Measurements from ENCODE around the gene PSMA8.
"Not testable (repeated sequence)": the region's sequence is repeated elsewhere in the genome, so short reads cannot be mapped to it uniquely, and the experiment has no call there.

Gene PSMA8

DNA sequence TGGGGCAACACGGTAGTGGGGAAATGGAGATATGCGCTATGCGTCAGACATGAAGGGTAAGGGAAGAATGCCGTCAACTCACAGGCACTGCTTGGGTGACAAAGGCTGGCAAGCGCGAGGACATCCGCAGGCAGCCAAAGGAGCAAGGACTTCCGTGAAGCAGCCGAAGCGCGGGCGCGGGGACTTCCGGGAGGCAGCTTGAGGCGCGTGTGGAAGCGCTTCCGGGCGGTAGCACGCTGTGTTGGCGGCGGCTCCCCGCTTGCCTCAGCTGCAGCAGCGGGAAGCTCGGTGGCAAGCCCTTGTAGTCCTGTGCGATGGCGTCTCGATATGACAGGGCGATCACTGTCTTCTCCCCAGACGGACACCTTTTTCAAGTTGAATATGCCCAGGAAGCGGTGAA is at the start of gene PSMA8:
TSS of gene PSMA8 (plus strand) at position 218 of the 400 bp plus-strand sequence. CDS start at position 315, 97 bp downstream.
- no peak for DNase-seq

DNA sequence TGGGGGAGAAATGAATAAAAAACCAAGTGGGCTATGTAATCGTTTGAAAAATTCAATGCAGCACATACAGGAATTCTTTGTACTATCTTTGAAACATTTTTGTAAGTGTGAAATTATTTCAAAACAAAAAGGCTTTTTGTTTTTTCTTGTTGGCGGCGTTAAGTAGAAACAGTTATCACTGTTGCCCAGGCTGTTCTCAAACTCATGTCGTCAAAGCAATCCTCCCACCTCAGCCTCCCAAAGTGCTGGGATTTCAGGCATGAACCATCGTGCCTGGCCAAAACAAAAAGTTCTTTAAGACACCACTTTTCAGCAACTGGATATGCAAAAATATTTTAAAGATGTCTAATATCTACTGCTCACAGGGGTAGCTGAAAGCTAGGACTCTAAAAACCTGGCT is 48.6 kb upstream of the PSMA8 start:
- DNase-seq = no peak

- DNase-seq = no peak
These were observed 46.7 kb upstream of the PSMA8 start for GRCh38 chr18:26086959-26087358.

GRCh38 chr18:26088487-26088886 is 45.2 kb upstream of the PSMA8 start:
- no peak for DNase-seq

- no peak for DNase-seq
These were observed 44.2 kb upstream of the PSMA8 start for GRCh38 chr18:26089293-26090129.

DNA sequence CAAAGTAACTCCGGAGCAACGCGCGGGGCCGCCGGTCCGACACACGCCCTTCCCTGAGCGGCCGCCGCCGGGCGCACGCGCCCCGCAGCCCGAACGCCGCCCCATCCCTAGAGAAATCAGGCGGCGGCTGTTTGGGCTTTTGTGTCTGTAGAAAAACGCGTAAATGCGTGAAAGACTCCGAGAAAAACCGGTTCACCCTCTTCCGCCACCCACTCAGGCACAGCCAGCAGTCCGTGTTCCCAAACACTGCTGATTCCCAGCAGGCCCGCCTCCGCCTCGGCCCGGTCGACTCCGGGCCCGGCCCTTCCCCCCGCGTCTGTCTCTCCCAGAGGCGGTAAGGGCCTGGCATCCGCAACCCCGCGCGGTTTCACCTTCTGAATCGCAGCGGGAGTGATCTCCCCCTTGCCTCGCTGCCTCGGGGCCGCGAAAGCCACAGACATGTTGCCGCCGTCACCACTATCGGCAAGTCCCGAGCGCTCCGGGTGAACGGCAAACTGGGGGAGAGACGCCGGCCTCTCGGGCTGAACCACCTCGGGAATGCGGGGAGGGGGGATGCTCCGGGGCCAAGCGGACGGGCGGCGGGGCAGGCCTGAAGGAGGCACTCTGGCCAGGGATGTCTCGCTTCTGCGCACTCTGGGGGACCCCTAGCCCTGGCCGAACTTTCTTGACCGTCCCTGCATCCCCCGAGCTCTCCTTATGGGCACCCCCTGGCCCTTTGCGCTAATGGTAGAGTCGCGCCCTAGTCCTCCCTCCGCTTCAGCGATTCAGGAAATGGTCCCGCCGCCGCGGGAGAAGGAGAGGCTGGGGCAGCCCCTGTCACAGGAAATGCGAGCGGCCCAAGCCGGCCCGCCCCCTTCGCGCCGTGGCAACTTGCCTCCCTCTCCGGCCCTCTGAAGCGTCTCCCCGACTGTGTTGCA is 43.3 kb upstream of the PSMA8 start, which contains the start of gene SS18:
TSS of gene SS18 (minus strand) at position 484 of the 917 bp plus-strand sequence. CDS start at position 440, 44 bp downstream.
- DNase-seq = peak; percentile 83

DNA sequence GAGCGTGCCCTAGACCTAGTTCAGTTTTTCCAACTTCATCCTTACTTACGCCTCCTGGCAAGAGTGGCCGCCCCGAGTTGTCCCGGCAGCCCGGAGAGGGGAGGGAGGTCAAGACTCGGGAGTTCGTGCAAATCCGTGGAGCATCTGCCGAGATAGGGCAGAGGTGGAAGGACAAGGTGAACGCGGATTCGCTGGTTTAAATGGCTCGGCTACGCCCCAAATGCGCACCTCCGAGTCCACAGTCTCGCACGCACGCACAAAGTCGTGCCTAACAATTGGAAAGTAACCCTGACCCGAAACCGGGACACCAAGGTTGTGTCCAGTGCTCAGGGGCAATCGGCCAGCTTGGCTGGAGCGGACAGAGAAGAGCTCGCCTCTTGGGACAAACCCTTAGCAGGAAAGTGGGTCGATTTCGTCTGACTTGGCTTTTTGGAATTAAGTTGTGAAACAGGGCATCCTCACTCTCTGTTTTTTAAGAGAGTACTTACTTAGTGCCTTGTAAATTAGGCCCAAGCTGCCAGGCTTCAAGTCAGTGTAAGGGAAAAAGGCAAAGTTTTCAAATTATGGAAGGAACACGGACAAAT is 42.5 kb upstream of the PSMA8 start:
- peak; percentile 40 for DNase-seq

DNA sequence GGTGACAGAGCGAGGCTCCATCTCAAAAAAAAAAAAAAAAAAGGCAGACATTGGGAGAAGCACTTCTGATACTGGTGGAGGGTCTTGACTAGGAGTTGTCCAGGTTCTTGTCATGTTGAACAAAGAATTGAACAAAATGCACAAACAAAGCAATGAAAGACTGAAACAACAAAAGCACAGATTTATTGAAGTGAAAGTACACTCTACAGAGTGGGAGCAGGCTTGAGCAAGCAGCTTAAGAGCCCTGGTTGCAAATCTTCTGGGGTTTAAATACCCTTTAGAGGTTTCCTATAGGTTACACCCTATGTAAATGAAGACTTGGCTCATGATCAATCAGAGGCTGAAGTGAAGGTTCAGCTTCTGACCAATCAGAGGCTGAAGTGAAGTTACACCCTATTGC is 36.8 kb upstream of the PSMA8 start:
- DNase-seq = no peak

DNA sequence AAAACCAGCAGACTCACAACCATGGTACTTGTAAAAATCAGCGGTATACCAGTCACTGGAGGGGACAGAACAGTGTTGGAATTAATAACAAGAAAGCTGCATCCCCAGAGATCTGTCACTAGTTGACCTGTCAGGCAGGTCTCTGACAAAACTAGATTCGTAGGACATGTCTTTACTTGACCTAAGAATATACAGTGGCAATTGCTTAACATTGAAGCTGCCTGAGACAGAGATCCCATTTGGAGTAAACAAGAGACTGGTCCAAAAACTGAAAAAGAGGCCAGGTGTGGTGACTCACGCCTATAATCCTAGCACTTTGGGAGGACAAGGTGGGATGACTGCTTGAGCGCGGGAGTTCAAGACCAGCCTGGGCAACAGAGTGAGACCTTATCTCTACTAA is 36.1 kb upstream of the PSMA8 start:
- DNase-seq = no peak

DNA sequence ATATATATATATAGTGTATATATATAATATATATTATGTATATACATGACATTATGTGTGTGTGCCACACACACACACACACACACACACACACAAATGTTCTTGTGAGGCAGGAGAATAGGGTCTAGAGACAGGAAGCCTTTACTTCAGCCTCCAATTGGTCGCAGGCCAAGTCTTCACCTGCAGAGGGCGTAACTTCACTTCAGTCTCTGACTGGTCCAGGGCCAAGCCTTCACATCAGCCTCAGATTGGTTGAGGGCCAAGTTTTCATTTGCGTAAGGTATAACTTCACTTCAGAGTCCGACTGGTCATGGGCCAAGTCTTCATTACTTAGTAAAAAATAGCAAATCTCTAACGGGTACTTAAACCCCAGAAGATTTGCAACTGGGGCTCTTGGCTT is 30.1 kb upstream of the PSMA8 start:
- no peak for DNase-seq

DNA sequence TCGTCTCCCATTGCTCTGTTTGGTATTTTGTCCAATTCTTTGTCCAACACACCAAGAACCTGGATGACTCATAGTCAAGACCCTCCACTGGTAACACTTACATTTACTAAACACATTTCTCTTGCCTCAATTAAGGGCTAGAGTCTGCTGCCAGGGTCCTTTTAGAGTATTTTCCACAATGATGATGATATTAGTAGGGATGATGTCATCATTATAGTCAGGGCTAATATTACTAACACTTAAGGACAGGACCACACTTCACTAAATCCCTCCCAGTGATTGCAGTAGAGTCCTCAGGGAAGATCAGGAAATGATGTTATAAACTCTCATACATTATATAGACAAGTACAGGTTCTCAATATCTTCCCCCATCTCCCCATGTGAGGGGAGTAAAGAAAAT is 29.6 kb upstream of the PSMA8 start:
- DNase-seq = no peak

DNA sequence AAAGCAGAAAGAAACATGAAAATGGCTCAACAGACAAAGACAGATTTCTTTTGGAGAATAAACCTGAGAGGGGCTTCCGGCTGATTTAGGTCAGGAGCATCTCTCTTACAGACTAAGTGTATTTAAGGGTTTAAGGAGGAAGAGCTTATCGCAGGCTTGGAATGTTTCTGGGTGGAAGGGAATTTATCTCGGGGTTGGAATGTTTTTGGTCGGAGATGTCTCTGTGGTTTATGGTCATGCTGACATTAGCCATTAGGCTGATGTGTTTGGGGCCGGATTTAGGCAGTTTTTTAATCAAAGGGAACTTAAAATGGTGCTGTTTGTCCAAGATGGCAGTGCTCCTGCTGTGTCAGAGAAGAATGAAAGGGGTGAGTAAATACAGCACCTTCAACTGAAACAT is 14.4 kb upstream of the PSMA8 start:
- no peak for DNase-seq

GRCh38 chr18:26121476-26121875 is 12.2 kb upstream of the PSMA8 start:
- DNase-seq = no peak

DNA sequence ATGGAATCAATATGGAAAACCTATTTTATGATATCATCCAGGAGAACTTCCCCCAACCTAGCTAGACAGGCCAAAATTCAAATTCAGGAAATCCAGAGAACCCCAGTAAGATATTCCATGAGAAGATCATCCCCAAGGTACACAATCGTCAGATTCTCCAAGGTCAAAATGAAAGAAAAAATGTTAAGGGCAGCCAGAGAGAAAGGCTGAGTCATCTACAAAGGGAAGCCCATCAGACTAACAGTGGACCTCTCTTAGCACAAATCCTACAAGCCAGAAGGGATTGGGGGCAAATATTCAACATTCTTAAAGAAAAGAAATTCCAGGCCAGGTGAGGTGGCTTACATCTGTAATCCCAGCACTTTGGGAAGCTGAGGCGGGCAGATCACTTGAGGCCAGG is 11.7 kb upstream of the PSMA8 start:
- not testable (repeated sequence) for DNase-seq

DNA sequence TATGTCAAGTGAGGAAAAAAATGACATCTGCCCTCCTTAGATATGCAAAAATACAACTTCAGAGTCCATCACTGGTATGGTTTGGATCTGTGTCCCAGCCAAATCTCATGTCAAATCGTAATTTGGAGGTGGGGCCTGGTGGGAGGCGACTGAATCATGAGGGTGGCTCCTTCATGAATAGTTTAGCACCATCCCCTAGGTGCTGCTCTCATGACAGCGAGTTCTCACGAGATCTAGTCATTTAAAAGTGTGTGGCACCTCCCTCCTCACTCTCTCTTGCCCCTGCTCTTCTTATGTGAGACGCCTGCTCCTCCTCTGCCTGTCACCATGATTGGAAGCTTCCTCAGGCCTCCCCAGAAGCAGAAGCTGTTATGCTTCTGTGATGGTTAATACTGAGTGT is 5.9 kb upstream of the PSMA8 start:
- no peak for DNase-seq

- DNase-seq = not testable (repeated sequence)
These were observed 5.5 kb upstream of the PSMA8 start for GRCh38 chr18:26128192-26128591.

DNA sequence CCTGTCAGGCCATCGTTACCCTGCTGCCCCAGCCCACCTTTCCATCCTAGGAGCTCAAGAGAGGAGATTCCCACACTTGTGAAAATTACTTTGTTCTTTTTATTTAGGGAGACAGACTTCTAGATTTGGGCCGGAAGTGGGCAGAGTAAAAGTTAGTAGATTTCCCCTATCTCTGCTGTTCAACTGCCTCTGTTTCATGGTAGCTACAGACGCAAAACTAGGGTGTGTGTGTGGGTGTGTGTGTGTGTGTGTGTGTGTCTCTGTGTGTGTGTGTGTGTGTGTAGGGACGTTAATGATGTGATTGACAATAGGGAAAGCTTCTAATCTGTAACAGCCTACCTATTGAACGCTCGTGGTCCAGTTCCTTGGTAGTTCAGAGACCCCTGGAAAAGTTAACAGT is 438 bp downstream of the PSMA8 start:
- no peak for DNase-seq

DNA sequence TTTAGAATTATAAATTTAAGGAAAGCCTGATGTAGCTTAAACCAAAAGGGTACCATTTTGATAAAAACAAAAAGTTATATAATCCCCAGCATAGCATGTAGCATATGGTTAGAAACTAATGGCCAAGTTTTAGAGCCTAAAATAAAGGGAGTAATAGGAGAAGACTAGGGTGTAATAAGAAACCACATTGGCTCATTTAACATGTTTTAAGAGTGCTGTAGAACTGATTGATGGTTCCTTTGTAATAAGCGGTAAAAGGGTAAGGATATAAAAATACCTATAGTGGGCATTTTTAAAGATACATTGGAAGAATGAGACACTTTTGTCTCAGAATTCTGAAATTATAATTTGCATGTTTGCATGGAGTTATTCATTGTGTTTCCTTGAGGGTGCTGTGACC is 1.9 kb downstream of the PSMA8 start:
- DNase-seq = peak; percentile 51

DNA sequence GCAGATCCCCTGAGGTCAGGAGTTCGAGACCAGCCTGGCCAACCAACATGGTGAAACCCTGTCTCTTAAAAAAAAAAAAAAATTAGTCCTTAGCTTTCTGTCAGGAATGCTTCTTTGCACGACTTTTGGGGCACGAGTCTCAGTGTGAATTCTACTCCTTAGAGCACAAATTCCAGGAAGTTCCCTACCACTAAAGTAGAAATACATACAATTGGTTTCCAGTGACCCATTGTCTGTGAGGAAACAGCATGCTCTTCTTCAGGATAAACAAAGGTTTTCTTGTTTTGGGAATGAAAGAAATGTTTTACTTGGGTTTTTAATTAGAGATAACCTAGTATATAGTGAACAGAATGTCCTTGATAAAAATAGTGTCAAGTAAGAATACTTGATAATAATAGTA is 23.7 kb downstream of the PSMA8 start:
- no peak for DNase-seq

DNA sequence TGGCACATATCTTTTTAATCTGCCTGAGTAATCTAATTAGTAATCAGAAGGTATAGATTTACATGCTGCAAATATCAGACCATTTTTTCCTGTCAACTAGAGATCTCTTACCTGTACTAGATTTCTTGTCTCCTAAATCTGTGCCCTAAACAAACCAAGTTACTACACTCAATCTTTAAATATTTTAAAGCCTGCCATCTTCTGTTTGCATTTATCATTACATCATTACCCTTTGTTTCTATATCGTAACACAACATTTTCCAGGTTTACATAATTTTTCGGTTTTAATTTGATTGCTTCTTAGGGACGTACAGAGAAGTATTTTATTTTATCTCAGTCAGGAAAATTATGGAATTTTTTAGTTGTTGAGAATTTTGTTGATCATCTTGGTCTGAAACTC is 25.7 kb downstream of the PSMA8 start:
- no peak for DNase-seq

DNA sequence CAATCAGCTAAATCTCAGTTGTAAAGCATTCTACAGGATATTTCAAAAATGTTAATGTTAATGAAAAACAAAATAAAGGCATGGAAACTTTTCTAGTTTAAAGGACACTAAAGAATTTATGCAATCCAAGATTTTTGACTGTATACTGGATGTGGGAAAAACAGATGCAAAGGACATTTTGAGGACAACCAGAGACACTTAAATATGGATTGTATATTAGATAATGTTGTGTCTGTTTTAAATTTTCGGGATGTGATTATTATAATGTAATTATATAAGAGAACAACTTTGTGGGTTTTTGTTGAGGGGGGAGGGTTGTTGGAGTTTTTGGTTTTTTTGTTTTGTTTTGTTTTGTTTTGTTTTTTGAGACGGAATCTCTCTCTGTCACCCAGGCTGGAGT is 30.9 kb downstream of the PSMA8 start:
- DNase-seq = no peak

DNA sequence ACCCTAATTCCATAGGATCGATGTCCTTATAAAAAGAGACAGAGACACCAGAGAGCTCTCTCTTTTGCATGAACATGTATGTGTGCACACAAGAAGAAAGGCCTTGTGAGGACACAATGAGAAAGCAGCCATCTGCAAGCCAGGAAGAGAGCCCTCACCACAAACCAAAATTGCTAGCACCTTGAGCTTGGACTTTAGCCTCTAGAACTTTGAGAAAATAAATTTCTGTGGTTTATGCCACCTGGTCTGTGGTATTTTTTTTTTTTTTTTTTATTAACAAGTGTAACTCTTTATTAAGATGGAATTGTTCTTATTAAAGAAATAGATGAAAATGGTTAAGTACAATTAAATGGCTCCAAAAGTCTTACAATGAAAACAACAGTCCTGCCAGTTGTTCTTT is 33.9 kb downstream of the PSMA8 start:
- not testable (repeated sequence) for DNase-seq

GRCh38 chr18:26175481-26175880 is 41.8 kb downstream of the PSMA8 start:
- DNase-seq = no peak

Measured in NCI-H2171 (cell line).